A549 (cell line): ENCODE data around the gene SNX27. TPM values are rescaled to one million over a fixed set of nuclear protein-coding genes. Genes with fewer than 3 reads are reported as not detected.
A peak's percentile ranks its signal among the peaks of the same experiment; 100 is the strongest.

Experiments used
- ATAC-seq, 2 experiments: fragments of 200-7000 bp in 1 of 2; fragments of >200 bp in 1 of 2; cut with Nextera tagmentation in 1 of 2; cut with Tn5 transposase in 1 of 2; 3 replicates each; pipeline versions ENCODE4 v1.8.0 to v1.9.1; 2018 to 2020; ENCODE audit warnings: mild to moderate bottlenecking in 1 of 2, moderate library complexity in 1 of 2
- CTCF ChIA-PET: fragments of 300-600 bp; sonication (Branson Sonifier 250); formaldehyde crosslinking; extraction: SDS; loops from one replicate; lab custom pipeline; 2021; ENCODE audit warnings: antibody characterized with exemption, inconsistent platforms; lab: Yijun Ruan, JAX
- POLR2A ChIA-PET: fragments of 350-600 bp; formaldehyde crosslinking; extraction: SDS; loops from one replicate; lab custom pipeline; 2021; ENCODE audit warnings: antibody characterized with exemption, inconsistent platforms; lab: Yijun Ruan, JAX
- DNase-seq, 2 experiments: peaks; one replicate each; pipeline versions ENCODE4 v3.0.0 to v3.0.0-alpha.2; 2011 to 2016; ENCODE audit warnings: low read depth in 1 of 2, low spot score in 1 of 2
- FAIRE-seq: peaks from 2 replicates; lab custom pipeline; 2011; peaks lifted over from hg19 to GRCh38; lab: Jason Lieb, UNC
- H3K27ac ChIP-seq, 2 experiments: fragments of >200 bp; sonication (Bioruptor Twin); formaldehyde crosslinking; 3 replicates each; pipeline ENCODE4 v1.5.1; 2016 to 2017
- H3K4me1 ChIP-seq: fragments of >200 bp; sonication (Bioruptor Twin); formaldehyde crosslinking; 3 replicates; pipeline ENCODE4 v1.6.1; 2016
- H3K4me2 ChIP-seq: fragments of >200 bp; sonication (Bioruptor Twin); formaldehyde crosslinking; 3 replicates; pipeline ENCODE4 v1.6.1; 2016
- H3K4me3 ChIP-seq: fragments of >200 bp; sonication (Bioruptor Twin); formaldehyde crosslinking; 3 replicates; pipeline ENCODE4 v1.5.1; 2016
- H3K9me3 ChIP-seq: fragments of >200 bp; sonication (Bioruptor Twin); formaldehyde crosslinking; 3 replicates; pipeline ENCODE4 v1.6.1; 2016
- CBX2 ChIP-seq: fragments of 200-600 bp; sonication (generic); IDR thresholded peaks from 2 replicates; pipeline ENCODE4 v1.6.1; 2016; ENCODE audit warnings: low read depth, mild to moderate bottlenecking, borderline replicate concordance
- CBX8 ChIP-seq: fragments of 200-600 bp; sonication (generic); IDR thresholded peaks from 2 replicates; pipeline ENCODE4 v1.6.1; 2016
- CHD4 ChIP-seq: fragments of 200-600 bp; sonication (generic); IDR thresholded peaks from 2 replicates; pipeline ENCODE4 v1.6.1; 2016; ENCODE audit warnings: antibody characterized with exemption, mild to moderate bottlenecking, borderline replicate concordance
- EP300 ChIP-seq, 2 experiments: fragments of >200 bp; sonication (Bioruptor Twin); formaldehyde crosslinking; IDR thresholded peaks; 2 replicates in 1 of 2; 3 replicates in 1 of 2; pipeline ENCODE4 v1.6.1; 2016 to 2017
- FOSB ChIP-seq: fragments of 250-450 bp; sonication (Bioruptor Pico); IDR thresholded peaks from 2 replicates; pipeline ENCODE4 v1.5.0; 2020; ENCODE audit warnings: mild to moderate bottlenecking, moderate library complexity
- GATA3 ChIP-seq: IDR thresholded peaks from 2 replicates; pipeline ENCODE4 v1.6.1; 2012; ENCODE audit warnings: borderline replicate concordance
- HES2 ChIP-seq: fragments of >200 bp; sonication (Bioruptor Twin); formaldehyde crosslinking; IDR thresholded peaks from 2 replicates; pipeline ENCODE4 v1.6.1; 2016
- JUNB ChIP-seq: fragments of >200 bp; sonication (Bioruptor Twin); formaldehyde crosslinking; IDR thresholded peaks from 2 replicates; pipeline ENCODE4 v1.6.1; 2016
- KDM5A ChIP-seq: fragments of 200-600 bp; sonication (generic); IDR thresholded peaks from 2 replicates; pipeline ENCODE4 v1.6.1; 2016; ENCODE audit warnings: antibody characterized with exemption, mild to moderate bottlenecking
- MAZ ChIP-seq: fragments of 150-350 bp; IDR thresholded peaks from 2 replicates; pipeline ENCODE4 v1.6.1; 2014; ENCODE audit warnings: antibody characterized with exemption, low read depth, low read length, borderline replicate concordance
- NFE2L2 ChIP-seq: fragments of 150-350 bp; conservative IDR thresholded peaks from 2 replicates; pipeline ENCODE4 v1.6.1; 2014; ENCODE audit warnings: low read length
- RARB ChIP-seq: fragments of 250-450 bp; sonication (Bioruptor Pico); IDR thresholded peaks from 2 replicates; pipeline ENCODE4 v1.8.0; 2021; ENCODE audit warnings: mild to moderate bottlenecking, moderate library complexity
- REST ChIP-seq: fragments of 200-600 bp; sonication (generic); IDR thresholded peaks from 2 replicates; pipeline ENCODE4 v1.6.1; 2016; ENCODE audit warnings: antibody characterized with exemption, mild to moderate bottlenecking, moderate library complexity
- RNF2 ChIP-seq: fragments of 200-600 bp; sonication (generic); IDR thresholded peaks from 2 replicates; pipeline ENCODE4 v1.6.1; 2016; ENCODE audit warnings: low read depth, mild to moderate bottlenecking, antibody characterized with exemption, moderate library complexity, borderline replicate concordance
- USF2 ChIP-seq: fragments of 450-650 bp; IDR thresholded peaks from 2 replicates; pipeline ENCODE4 v1.6.1; 2014; ENCODE audit warnings: antibody characterized with exemption
- ZNF302 ChIP-seq: fragments of 250-450 bp; sonication (Bioruptor Pico); IDR thresholded peaks from 2 replicates; pipeline ENCODE4 v1.9.0; 2021; ENCODE audit warnings: inconsistent platforms, mild to moderate bottlenecking, moderate library complexity
- WGBS: methylation state at CpG from one replicate; pipeline ENCODE4 v1.1.6; 2017; ENCODE audit errors: missing lambda C conversion rate; 5-methylcytosine and 5-hydroxymethylcytosine counted together
- polyA plus RNA-seq, 4 experiments: library from polyadenylated mRNA; depleted of rRNA in 3 of 4; stranded (reverse); fragments of >200 nt; fragmentation: RNase III in 1 of 4; extraction: RNeasy Plus Mini Kit Qiagen cat#74134 plus additional on column Dnase treatment in 1 of 4; gene quantifications; 2 replicates in 3 of 4; 3 replicates in 1 of 4; pipeline ENCODE4 v1.2.3, GENCODE V29; 2011 to 2017
- TF ChIP-seq, protein P1 (sequence below): fragments of 250-450 bp; sonication (Bioruptor Pico); IDR thresholded peaks from 2 replicates; pipeline ENCODE4 v1.5.0; 2020; ENCODE audit warnings: low read depth, mild to moderate bottlenecking, moderate library complexity
- TF ChIP-seq, protein P2 (sequence below): IDR thresholded peaks from 2 replicates; pipeline ENCODE4 v1.6.1; 2012; ENCODE audit warnings: low read depth, borderline replicate concordance

The SNX27 gene
- polyA plus RNA-seq, 2 of the 4 experiments (the other 2 are of a cell fraction): 13.6 to 29.1 TPM

DNA sequence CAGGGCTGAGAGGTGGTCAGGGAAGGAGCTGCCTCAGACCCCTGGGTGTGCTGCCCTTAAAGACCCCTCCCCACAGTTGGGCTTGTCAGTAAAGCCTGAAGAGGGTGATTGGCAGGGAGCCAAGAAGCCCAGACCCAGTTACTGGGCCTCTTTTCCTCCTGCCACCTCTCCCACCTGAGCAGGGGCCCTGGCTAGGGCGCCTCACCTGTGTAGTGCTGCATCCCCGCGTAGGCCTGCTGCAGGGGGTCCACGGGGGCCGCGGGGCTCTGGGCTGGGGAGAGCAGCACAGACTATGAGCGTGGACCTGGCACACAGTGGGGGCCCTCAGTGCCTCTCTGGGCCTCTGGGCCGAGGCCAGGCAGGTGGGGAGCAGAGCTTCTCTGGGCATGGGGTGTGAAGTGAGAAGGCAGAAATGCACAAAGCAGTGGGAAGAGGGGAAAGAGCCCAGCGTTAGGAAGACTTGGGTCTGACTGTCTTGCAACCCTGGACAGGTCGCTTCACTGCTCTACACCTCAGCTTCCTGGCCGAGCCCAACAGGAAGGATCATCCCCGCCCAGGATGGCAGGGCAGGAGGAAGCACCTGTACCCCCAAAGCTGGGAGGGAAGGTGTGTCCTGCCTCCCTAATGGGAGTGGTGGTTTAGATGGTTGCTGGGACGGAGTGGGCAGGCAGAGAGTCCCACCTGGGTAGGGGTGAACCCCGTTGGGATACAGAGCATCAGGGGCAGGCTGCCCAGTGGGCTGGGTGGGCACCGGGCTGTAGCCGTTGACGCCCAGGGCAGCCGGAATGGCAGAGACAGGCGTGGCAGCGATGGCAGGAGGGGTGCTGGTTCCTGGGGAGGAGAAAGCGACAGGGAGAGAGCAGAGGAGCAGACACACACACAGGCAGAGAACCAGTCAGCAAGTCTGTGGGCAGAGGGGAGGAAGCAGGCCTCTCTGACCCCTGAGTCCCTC, 94.9 kb downstream of the SNX27 start:
- H3K9me3 ChIP-seq: no peaks in the 10 kb centered on the region
- H3K4me2 ChIP-seq: no peak overlapping the region
- TF ChIP-seq, protein P1, sequence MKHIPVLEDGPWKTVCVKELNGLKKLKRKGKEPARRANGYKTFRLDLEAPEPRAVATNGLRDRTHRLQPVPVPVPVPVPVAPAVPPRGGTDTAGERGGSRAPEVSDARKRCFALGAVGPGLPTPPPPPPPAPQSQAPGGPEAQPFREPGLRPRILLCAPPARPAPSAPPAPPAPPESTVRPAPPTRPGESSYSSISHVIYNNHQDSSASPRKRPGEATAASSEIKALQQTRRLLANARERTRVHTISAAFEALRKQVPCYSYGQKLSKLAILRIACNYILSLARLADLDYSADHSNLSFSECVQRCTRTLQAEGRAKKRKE (CRISPR knock-in tag): no peak
- no peak for TF ChIP-seq RARB
- no peak for TF ChIP-seq USF2
- no peak for TF ChIP-seq NFE2L2
- TF ChIP-seq KDM5A: no peak
- TF ChIP-seq, protein P2, sequence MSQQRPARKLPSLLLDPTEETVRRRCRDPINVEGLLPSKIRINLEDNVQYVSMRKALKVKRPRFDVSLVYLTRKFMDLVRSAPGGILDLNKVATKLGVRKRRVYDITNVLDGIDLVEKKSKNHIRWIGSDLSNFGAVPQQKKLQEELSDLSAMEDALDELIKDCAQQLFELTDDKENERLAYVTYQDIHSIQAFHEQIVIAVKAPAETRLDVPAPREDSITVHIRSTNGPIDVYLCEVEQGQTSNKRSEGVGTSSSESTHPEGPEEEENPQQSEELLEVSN: no peak
- no peak for TF ChIP-seq EP300 (IDR thresholded peaks at IDR 0.05)
- TF ChIP-seq ZNF302 (CRISPR knock-in tag): no peak
- no peak for TF ChIP-seq HES2
- no peak for TF ChIP-seq RNF2
- TF ChIP-seq CBX2: no peak
- DNase-seq (no peak), FAIRE-seq (no peak), ATAC-seq (peak in 1 of 2 experiments; percentile 6; a peak in 3 of 6 replicates)
- no peak overlapping the region for H3K4me3 ChIP-seq
- CTCF ChIA-PET: interaction anchor here (1.1 to 1.8 kb wide), 3 partner anchors 9 to 28 kb away, joined by 4 to 8 read pairs (median 6); partner anchors contain the start of gene CELF3
- H3K4me1 ChIP-seq: peaks cover 3% of the 10 kb centered on the region; the same call in 1 of the 3 replicates
- POLR2A ChIA-PET: no interaction called here
- H3K27ac ChIP-seq: no peak overlapping the region
- WGBS: 79% methylated on average over 15 of the region's 21 CpGs

DNA sequence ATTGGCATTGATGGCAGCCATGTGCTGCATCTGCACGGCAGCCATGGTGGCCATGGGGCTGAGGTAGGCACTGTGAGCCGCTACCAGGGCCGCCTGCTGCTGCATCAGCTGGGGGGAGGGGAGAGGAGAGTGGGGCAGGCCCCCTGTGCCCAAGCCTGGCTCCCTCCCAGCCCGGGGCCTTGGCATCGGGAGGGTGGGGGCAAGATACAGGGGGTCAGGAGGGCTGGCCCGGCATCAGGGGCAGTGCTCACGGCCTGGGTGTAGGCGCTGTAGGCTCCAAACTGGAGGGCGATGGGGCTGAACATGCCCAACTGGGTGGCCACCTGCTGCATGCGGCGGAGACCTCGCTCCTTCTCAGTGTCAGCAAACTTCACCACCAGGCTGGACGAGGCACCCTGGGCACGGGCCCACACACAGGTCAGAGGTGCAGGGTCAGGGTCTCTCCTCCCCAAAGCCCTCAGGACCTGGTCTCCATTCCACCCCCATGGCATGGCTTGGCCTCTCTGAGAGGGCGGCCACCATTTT, 95.8 kb downstream of the SNX27 start:
- DNase-seq: no peak
- ChIA-PET POLR2A (no interaction called here), CTCF (interaction anchor here (0.8 to 1.1 kb wide), 3 partner anchors 15 to 114 kb away, joined by 3 to 4 read pairs (median 3); no protein-coding TSS in a partner anchor)
- Histone ChIP-seq H3K9me3 (no peaks in the 10 kb centered on the region), H3K27ac (no peak overlapping the region), H3K4me2 (no peak overlapping the region), H3K4me1 (peaks cover 7% of the 10 kb centered on the region), H3K4me3 (no peak overlapping the region)
- FAIRE-seq: no peak
- WGBS: 85% methylated on average over 4 of the region's 15 CpGs
- no peak for ATAC-seq
- no peak for TF ChIP-seq FOSB (CRISPR knock-in tag)

GRCh38 chr1:151708891-151709290, 97.0 kb downstream of the SNX27 start:
- DNase-seq (no peak), FAIRE-seq (no peak), ATAC-seq (no peak)
- ChIA-PET POLR2A (no interaction called here), CTCF (interaction anchor here (0.9 kb wide), 1 partner anchor 15 kb away, joined by 4 read pairs; no protein-coding TSS in a partner anchor)
- Histone ChIP-seq H3K9me3 (no peaks in the 10 kb centered on the region), H3K27ac (no peak overlapping the region), H3K4me2 (no peak overlapping the region), H3K4me3 (no peak overlapping the region), H3K4me1 (peaks cover 13% of the 10 kb centered on the region)
- 77% methylated on average over 14 of the region's 15 CpGs for WGBS
- TF ChIP-seq MAZ (no peak), CHD4 (no peak), JUNB (no peak), REST (no peak), GATA3 (no peak), CBX8 (no peak)
